MCF 10A (cell line): ENCODE measurements around the gene KANSL3. TPM values are rescaled to one million over a fixed set of nuclear protein-coding genes. Genes with fewer than 3 reads are reported as not detected.
"Not testable (repeated sequence)": the region's sequence is repeated elsewhere in the genome, so short reads cannot be mapped to it uniquely, and the experiment has no call there.

Experiments
- BruUV-seq: library from RNA; stranded (reverse); fragments of 400-500 nt; replicated peaks from 2 replicates; lab custom pipeline; 2021; lab: Mats Ljungman, UMichigan
- CTCF ChIA-PET: fragments of 300-600 bp; sonication (Branson Sonifier 250); formaldehyde crosslinking; extraction: SDS; loops from one replicate; lab custom pipeline; 2021; ENCODE audit warnings: antibody characterized with exemption, inconsistent platforms; lab: Yijun Ruan, JAX
- POLR2A ChIA-PET: fragments of 300-600, 350-650 bp; sonication (Branson Sonifier 250); formaldehyde crosslinking; extraction: SDS; loops from one replicate; lab custom pipeline; 2020; ENCODE audit warnings: antibody characterized with exemption, inconsistent platforms; lab: Yijun Ruan, JAX
- DNase-seq: peaks from one replicate; pipeline ENCODE4 v3.0.0-alpha.2; 2018; ENCODE audit not compliant: unreplicated experiment
- H3K27ac Mint-ChIP-seq: one replicate; pipeline ENCODE4 v1.8.0; 2022; ENCODE audit warnings: mild to moderate bottlenecking, low read depth, mixed read lengths; ENCODE audit not compliant: unreplicated experiment
- H3K27me3 Mint-ChIP-seq: one replicate; pipeline ENCODE4 v1.8.0; 2022; ENCODE audit warnings: mixed read lengths; ENCODE audit not compliant: insufficient read depth, unreplicated experiment
- H3K36me3 Mint-ChIP-seq: one replicate; pipeline ENCODE4 v1.8.0; 2022; ENCODE audit warnings: mild to moderate bottlenecking, moderate library complexity, mixed read lengths; ENCODE audit not compliant: insufficient read depth, unreplicated experiment
- H3K4me1 Mint-ChIP-seq: one replicate; pipeline ENCODE4 v1.8.0; 2022; ENCODE audit warnings: mixed read lengths; ENCODE audit not compliant: insufficient read depth, unreplicated experiment
- H3K4me3 Mint-ChIP-seq: one replicate; pipeline ENCODE4 v1.8.0; 2022; ENCODE audit warnings: mild to moderate bottlenecking, moderate library complexity, mixed read lengths; ENCODE audit not compliant: unreplicated experiment
- H3K9me3 Mint-ChIP-seq: one replicate; pipeline ENCODE4 v1.8.0; 2022; ENCODE audit warnings: mixed read lengths; ENCODE audit not compliant: unreplicated experiment
- intact Hi-C: fragments of 100-400 bp; cut with micrococcal nuclease; formaldehyde crosslinking; loops from 2 replicates; pipeline ENCODE4 v1.14.1; 2022
- total RNA-seq: library from RNA; stranded (reverse); gene quantifications from 2 replicates; pipeline ENCODE4 v1.2.3, GENCODE V29; 2022
- TF ChIP-seq, protein P1 (sequence below): fragments of 200-600 bp; IDR thresholded peaks from one replicate; pipeline ENCODE4 v1.8.0; 2022; ENCODE audit warnings: antibody characterized with exemption, mild to moderate bottlenecking; ENCODE audit not compliant: unreplicated experiment

KANSL3 gene
- total RNA-seq, 1 experiment from 2014 or later, result 41.4 TPM

DNA sequence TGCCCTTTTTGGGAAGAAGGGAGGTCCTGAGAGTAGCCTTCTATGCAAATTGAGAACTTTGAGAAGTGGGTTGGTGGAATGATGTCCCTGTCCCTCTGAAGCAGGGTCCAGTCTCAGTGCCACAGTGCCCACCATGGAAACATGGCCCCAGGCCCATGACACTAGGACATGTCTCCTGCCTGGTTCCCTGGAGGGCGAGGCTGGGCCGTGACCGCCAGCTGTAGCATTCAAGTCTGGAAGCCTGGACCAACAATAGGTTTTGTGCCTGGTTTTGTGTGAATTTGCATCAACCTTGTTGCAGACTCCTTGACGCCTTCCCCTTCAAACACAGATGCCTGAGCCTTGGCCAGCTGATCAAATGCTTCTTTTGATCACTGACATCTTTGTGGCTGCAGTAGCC is 74.1 kb downstream of the KANSL3 start:
- BruUV-seq, result no TSS peak
- Mint-ChIP-seq H3K9me3 (no peaks in the 10 kb centered on the region), H3K4me3 (no peak overlapping the region), H3K36me3 (no peaks in the 10 kb centered on the region), H3K27ac (no peak overlapping the region), H3K27me3 (no peaks in the 10 kb centered on the region), H3K4me1 (no peaks in the 10 kb centered on the region)
- DNase-seq, result no peak
- ChIA-PET POLR2A (no interaction called here), CTCF (interaction anchor here (0.5 to 1.9 kb wide), 2 partner anchors 10 to 241 kb away, joined by 3 to 8 read pairs; no protein-coding TSS in a partner anchor)
- TF ChIP-seq, protein P1, sequence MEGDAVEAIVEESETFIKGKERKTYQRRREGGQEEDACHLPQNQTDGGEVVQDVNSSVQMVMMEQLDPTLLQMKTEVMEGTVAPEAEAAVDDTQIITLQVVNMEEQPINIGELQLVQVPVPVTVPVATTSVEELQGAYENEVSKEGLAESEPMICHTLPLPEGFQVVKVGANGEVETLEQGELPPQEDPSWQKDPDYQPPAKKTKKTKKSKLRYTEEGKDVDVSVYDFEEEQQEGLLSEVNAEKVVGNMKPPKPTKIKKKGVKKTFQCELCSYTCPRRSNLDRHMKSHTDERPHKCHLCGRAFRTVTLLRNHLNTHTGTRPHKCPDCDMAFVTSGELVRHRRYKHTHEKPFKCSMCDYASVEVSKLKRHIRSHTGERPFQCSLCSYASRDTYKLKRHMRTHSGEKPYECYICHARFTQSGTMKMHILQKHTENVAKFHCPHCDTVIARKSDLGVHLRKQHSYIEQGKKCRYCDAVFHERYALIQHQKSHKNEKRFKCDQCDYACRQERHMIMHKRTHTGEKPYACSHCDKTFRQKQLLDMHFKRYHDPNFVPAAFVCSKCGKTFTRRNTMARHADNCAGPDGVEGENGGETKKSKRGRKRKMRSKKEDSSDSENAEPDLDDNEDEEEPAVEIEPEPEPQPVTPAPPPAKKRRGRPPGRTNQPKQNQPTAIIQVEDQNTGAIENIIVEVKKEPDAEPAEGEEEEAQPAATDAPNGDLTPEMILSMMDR, result no peak
- intact Hi-C loops, result no loop called here

DNA sequence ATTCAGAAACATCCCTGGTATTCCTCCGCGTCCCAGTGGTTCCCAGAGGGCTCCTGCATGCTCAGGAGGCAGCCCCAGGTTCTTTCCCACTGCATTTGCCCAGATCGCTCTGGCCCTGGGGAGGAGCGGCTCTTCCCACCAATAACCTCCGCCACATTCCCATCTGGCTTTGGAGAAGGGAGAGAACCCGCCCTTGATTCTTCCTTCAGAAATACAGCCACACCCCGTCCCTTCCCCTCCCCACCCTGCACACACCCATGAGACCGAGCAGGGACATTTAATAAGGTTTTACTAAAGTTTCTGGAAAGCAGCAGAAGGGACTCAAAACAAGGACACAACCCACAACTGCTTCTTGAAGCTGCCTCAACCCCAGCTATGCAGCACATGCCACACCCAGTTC is 79.6 kb downstream of the KANSL3 start:
- no peaks in the 10 kb centered on the region for H3K27me3 Mint-ChIP-seq
- no peak overlapping the region for H3K27ac Mint-ChIP-seq
- BruUV-seq, result no TSS peak
- TF ChIP-seq, protein P1, result no peak
- CTCF ChIA-PET, result interaction anchor here (0.6 kb wide), 2 partner anchors 11 to 131 kb away, joined by 3 read pairs; no protein-coding TSS in a partner anchor
- H3K36me3 Mint-ChIP-seq, result no peaks in the 10 kb centered on the region
- intact Hi-C loops, result no loop called here
- POLR2A ChIA-PET, result interaction anchor here (0.6 kb wide), 1 partner anchor 52 kb away, joined by 3 read pairs; no protein-coding TSS in a partner anchor
- H3K4me3 Mint-ChIP-seq, result no peak overlapping the region
- peaks cover 7% of the 10 kb centered on the region for H3K9me3 Mint-ChIP-seq
- DNase-seq, result no peak
- H3K4me1 Mint-ChIP-seq, result peaks cover 7% of the 10 kb centered on the region

DNA sequence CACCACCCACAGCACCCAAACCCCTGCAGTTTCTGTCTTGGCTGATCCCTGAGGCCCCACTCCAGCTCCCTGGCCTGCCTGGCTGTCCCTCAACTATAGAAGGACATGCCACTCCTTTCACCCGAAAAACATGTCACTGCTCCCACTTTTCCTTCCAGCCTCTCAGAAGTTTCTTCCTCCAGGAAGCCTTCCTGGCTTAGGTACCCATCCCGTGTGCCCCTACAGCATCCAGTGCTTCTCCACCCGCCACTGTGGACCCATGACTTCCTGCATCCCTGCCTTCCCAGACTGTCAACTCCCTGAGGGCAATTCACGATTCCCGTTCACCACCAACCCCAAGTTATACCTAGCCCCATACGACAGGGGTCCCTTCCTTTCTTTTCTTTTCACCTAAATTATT is 80.1 kb downstream of the KANSL3 start:
- DNase-seq, result no peak
- peaks cover 7% of the 10 kb centered on the region for H3K4me1 Mint-ChIP-seq
- no peak overlapping the region for H3K4me3 Mint-ChIP-seq
- TF ChIP-seq, protein P1, result no peak
- H3K9me3 Mint-ChIP-seq, result peaks cover 7% of the 10 kb centered on the region
- BruUV-seq, result no TSS peak
- peak overlapping the region; percentile 54 for H3K27ac Mint-ChIP-seq
- ChIA-PET POLR2A (interaction anchor here (0.6 kb wide), 1 partner anchor 52 kb away, joined by 3 read pairs; no protein-coding TSS in a partner anchor), CTCF (interaction anchor here (0.6 kb wide), 2 partner anchors 99 to 130 kb away, joined by 3 read pairs; no protein-coding TSS in a partner anchor)
- intact Hi-C loops, result no loop called here
- no peaks in the 10 kb centered on the region for H3K27me3 Mint-ChIP-seq
- no peaks in the 10 kb centered on the region for H3K36me3 Mint-ChIP-seq

DNA sequence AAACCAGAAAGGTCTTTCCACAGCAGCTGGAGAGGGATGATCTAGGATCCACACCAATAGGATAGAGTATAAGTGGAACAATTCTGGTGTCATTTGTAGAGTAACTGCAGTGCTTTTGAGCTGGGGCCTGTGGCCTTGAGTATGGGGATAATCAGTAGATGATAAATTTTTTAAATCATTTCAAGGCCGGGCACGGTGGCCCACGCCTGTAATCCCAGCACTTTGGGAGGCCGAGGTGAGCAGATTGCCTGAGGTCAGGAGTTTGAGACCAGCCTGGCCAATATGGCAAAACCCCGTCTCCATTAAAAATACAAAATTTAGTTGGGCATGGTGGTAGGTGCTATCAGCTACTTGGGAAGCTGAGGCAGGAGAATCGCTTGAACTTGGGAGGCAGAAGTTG is 80.7 kb downstream of the KANSL3 start:
- H3K9me3 Mint-ChIP-seq, BruUV-seq, H3K4me3 Mint-ChIP-seq, H3K36me3 Mint-ChIP-seq, DNase-seq, H3K4me1 Mint-ChIP-seq, H3K27me3 Mint-ChIP-seq, intact Hi-C loops: not testable (repeated sequence)
- POLR2A ChIA-PET, result interaction anchor here (1.5 kb wide), 1 partner anchor 17 kb away, joined by 7 read pairs; no protein-coding TSS in a partner anchor
- CTCF ChIA-PET, result interaction anchor here (0.5 to 4.6 kb wide), 8 partner anchors 9 to 448 kb away, joined by 3 to 50 read pairs (median 3); no protein-coding TSS in a partner anchor
- peak overlapping the region; percentile 41 for H3K27ac Mint-ChIP-seq
